Endometrium (tissue), 2 donors: ENCODE results near the gene ZDBF2.
"Not testable (repeated sequence)": the region's sequence is repeated elsewhere in the genome, so short reads cannot be mapped to it uniquely, and the experiment has no call there.

ENCODE experiments used
- FAIRE-seq: peaks from 2 replicates; lab custom pipeline; 2012; peaks lifted over from hg19 to GRCh38; lab: Jason Lieb, UNC
- donor health status: control.
- donor health status: control.

Gene ZDBF2

GRCh38 chr2:206323486-206323885 is 49.0 kb downstream of the ZDBF2 start:
- FAIRE-seq, result no peak

- FAIRE-seq, result no peak
Measured at GRCh38 chr2:206324869-206325268, 50.4 kb downstream of the ZDBF2 start.

DNA sequence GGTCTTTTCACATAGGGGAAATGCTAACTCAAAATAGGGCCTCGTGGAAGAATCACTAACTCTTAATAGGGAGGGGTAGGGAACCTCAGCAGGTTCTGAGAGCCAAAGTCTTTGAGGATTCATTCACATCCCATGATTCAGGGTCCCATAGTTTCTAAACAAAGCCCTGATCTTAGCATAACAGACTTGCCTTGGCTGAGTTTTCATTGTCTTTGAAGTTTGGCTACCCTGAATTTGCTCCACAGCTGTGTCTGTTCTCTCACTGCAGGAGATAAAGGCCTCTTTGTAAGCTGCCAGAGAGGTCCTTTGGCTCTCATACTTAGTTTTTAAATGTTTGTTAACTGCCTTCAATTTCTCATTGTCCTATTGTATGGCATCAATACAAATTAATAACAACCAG is 54.5 kb downstream of the ZDBF2 start:
- FAIRE-seq, result no peak

GRCh38 chr2:206336861-206337260 is 62.4 kb downstream of the ZDBF2 start:
- no peak for FAIRE-seq

DNA sequence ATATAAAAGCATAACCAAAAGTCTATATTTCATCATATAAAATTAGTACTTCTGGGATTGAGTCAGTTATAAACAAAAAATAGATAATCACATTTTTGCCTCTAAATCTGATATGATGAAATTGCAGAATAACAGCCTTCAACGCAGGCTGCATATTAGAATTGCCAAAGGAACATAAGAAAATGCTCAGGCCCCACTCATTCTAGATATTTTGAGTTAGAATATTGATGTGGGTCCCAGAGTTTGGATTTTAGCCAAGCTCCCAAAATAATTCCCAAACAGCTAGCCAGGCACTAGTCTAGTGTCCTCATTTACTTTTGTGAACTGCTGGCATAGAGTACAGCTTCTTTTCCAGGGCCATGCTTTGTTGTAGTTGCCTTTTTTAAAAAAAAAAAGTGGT is 63.5 kb downstream of the ZDBF2 start:
- FAIRE-seq, result no peak

- FAIRE-seq, result no peak
Measured at GRCh38 chr2:206341396-206341795, 66.9 kb downstream of the ZDBF2 start.

DNA sequence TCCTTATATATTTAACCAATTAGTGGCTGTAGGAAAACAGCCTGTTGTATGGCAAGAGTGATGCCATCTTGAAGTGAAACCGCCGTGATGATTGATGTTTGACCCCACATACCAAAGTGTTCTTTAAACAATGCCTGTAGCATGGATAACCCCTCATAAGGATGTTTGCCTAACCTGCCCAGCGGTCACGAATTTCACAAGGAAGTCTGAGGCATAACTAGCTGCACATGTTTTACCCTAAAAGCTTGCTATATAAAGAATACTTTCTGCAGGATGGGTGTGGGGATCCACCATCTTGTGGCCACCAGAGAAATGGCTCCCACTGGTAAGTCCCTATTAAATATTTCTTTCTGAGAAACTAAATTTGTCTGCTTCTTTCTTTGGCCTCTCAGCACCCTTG is 68.7 kb downstream of the ZDBF2 start:
- FAIRE-seq, result no peak

- FAIRE-seq, result no peak
Measured at GRCh38 chr2:206343816-206344215, 69.4 kb downstream of the ZDBF2 start.

GRCh38 chr2:206345606-206346005 is 71.1 kb downstream of the ZDBF2 start:
- no peak for FAIRE-seq

DNA sequence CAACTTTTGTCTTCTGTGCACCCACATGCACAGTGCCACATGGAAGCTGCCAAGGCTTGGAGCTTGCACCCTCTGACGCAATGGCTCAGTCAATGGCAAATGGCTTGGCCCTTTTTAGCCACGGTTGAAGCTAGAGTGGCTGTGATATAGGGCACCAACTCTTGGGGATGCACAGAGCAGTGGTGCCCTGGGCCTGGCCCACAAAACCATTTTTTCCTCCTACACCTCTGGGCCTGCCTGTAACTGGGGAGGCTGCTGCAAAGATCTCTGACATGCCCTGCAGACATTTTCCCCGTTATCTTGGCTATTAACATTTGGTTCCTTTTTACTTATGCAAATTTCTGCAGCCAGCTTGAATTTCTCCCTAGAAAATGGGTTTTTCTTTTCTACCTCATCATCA is 74.9 kb downstream of the ZDBF2 start:
- FAIRE-seq, result no peak

DNA sequence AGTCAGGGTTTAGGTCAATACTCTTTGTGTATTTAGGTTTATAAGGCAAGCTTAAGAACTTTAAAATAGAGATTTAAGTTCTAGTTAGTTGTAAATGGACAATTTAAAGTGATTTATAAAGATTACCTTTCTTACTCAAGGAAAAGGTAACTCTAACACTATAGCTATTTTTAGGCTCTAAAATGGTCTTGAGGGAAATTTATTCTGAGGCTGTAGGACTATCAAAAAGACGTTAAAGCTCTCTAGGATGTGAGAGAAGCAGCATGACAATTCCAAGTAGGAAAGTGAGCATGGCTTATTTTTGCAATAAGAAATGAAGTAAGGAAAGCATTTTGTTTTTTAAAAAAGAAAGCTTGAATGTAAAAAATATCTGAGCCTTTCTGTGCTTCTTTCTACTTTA is 78.1 kb downstream of the ZDBF2 start:
- FAIRE-seq, result no peak

GRCh38 chr2:206353685-206354084 is 79.2 kb downstream of the ZDBF2 start:
- no peak for FAIRE-seq

GRCh38 chr2:206354129-206354528 is 79.7 kb downstream of the ZDBF2 start:
- no peak for FAIRE-seq

DNA sequence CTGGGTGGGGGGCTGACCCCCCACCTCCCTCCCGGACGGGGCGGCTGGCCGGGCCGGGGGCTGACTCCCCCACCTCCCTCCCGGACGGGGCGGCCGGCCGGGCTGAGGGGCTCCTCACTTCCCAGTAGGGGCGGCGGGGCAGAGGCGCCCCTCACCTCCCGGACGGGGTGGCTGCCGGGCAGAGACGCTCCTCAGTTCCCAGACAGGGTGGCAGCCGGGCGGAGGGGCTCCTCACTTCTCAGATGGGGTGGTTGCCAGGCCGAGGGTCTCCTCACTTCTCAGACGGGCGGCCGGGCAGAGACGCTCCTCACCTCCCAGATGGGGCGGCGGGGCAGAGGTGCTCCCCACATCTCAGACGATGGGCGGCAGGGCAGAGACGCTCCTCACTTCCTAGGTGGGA is 82.4 kb downstream of the ZDBF2 start:
- not testable (repeated sequence) for FAIRE-seq

- not testable (repeated sequence) for FAIRE-seq
Measured at GRCh38 chr2:206360840-206361239, 86.4 kb downstream of the ZDBF2 start.

- no peak for FAIRE-seq
Measured at GRCh38 chr2:206361407-206362045, 87.1 kb downstream of the ZDBF2 start.
